Liver (tissue), 9 donors: ENCODE measurements around the gene KAZN. TPM values are rescaled to one million over a fixed set of nuclear protein-coding genes. Genes with fewer than 3 reads are reported as not detected.

Source experiments
- DNase-seq: peaks from one replicate; pipeline ENCODE4 v3.0.0-alpha.2; 2017; ENCODE audit warnings: low spot score
- H3K27ac ChIP-seq, 2 donors: one replicate each; pipeline ENCODE4 v1.7.0; 2013; ENCODE audit warnings: inconsistent platforms in 2 of 2, low read length in 2 of 2, control low read depth in 1 of 2, low read depth in 1 of 2, mild to moderate bottlenecking in 1 of 2
- H3K27me3 ChIP-seq, 4 donors: one replicate each; pipeline versions ENCODE4 v1.6.1 to v1.7.0; 2013; ENCODE audit warnings: low read length in 3 of 4, inconsistent platforms in 1 of 4, mild to moderate bottlenecking in 1 of 4, moderate library complexity in 1 of 4; ENCODE audit not compliant: control insufficient read depth in 4 of 4, insufficient read depth in 4 of 4
- H3K36me3 ChIP-seq, 4 donors: one replicate each; pipeline versions ENCODE4 v1.6.1 to v1.7.0; 2013; ENCODE audit warnings: low read length in 3 of 4, mild to moderate bottlenecking in 3 of 4, low read depth in 1 of 4, moderate library complexity in 1 of 4; ENCODE audit not compliant: control insufficient read depth in 4 of 4, insufficient read depth in 3 of 4
- H3K4me1 ChIP-seq, 4 donors: one replicate each; pipeline versions ENCODE4 v1.6.1 to v1.7.0; 2013; ENCODE audit warnings: low read length in 3 of 4, mild to moderate bottlenecking in 3 of 4, moderate library complexity in 1 of 4; ENCODE audit not compliant: control insufficient read depth in 4 of 4, insufficient read depth in 4 of 4
- H3K4me3 ChIP-seq, 3 donors: one replicate each; pipeline versions ENCODE4 v1.6.1 to v1.7.0; 2013; ENCODE audit warnings: low read length in 3 of 3, control low read depth in 1 of 3, low read depth in 1 of 3, mild to moderate bottlenecking in 1 of 3
- H3K9ac ChIP-seq, 2 donors: one replicate each; pipeline ENCODE4 v1.7.0; 2013; ENCODE audit warnings: low read length in 2 of 2, mild to moderate bottlenecking in 2 of 2, moderate library complexity in 2 of 2, control low read depth in 1 of 2, low read depth in 1 of 2
- H3K9me3 ChIP-seq, 4 donors: one replicate each; pipeline versions ENCODE4 v1.6.1 to v1.7.0; 2013; ENCODE audit warnings: low read length in 3 of 4; ENCODE audit not compliant: control insufficient read depth in 4 of 4
- EGR1 ChIP-seq, 2 donors: IDR thresholded peaks; 2 replicates each; pipeline ENCODE4 v1.6.1; 2016 to 2018; ENCODE audit warnings: antibody characterized with exemption in 2 of 2, low read depth in 2 of 2
- FOXA1 ChIP-seq: IDR thresholded peaks from 2 replicates; pipeline ENCODE4 v1.6.1; 2016; ENCODE audit warnings: antibody characterized with exemption
- FOXA2 ChIP-seq: IDR thresholded peaks from 2 replicates; pipeline ENCODE4 v1.6.1; 2016; ENCODE audit warnings: antibody characterized with exemption
- HNF4A ChIP-seq, 2 donors: conservative IDR thresholded peaks; 2 replicates each; pipeline ENCODE4 v1.6.1; 2016; ENCODE audit warnings: antibody characterized with exemption in 2 of 2, mild to moderate bottlenecking in 2 of 2
- HNF4G ChIP-seq: IDR thresholded peaks from 2 replicates; pipeline ENCODE4 v1.6.1; 2016; ENCODE audit warnings: antibody characterized with exemption
- JUND ChIP-seq, 2 donors: IDR thresholded peaks; 2 replicates each; pipeline ENCODE4 v1.6.1; 2016; ENCODE audit warnings: antibody characterized with exemption in 2 of 2
- NR2F2 ChIP-seq: IDR thresholded peaks from 2 replicates; pipeline ENCODE4 v1.6.1; 2016; ENCODE audit warnings: antibody characterized with exemption
- RAD21 ChIP-seq, 2 donors: IDR thresholded peaks; 2 replicates each; pipeline ENCODE4 v1.6.1; 2016; ENCODE audit warnings: antibody characterized with exemption in 2 of 2, mild to moderate bottlenecking in 2 of 2
- RXRA ChIP-seq, 2 donors: IDR thresholded peaks; 2 replicates each; pipeline ENCODE4 v1.6.1; 2017 to 2018; ENCODE audit warnings: antibody characterized with exemption in 2 of 2, mild to moderate bottlenecking in 1 of 2
- SP1 ChIP-seq: IDR thresholded peaks from 2 replicates; pipeline ENCODE4 v1.6.1; 2018; ENCODE audit warnings: antibody characterized with exemption, mild to moderate bottlenecking
- TAF1 ChIP-seq: conservative IDR thresholded peaks from 2 replicates; pipeline ENCODE4 v1.6.1; 2016; ENCODE audit warnings: antibody characterized with exemption, mild to moderate bottlenecking
- YY1 ChIP-seq: IDR thresholded peaks from 2 replicates; pipeline ENCODE4 v1.6.1; 2016; ENCODE audit warnings: antibody characterized with exemption, mild to moderate bottlenecking
- WGBS: extraction: QIAGEN DNeasy Blood & Tissue Kit; methylation state at CpG from one replicate; pipeline ENCODE4 v1.1.7; 2013; 5-methylcytosine and 5-hydroxymethylcytosine counted together
- polyA plus RNA-seq, 2 donors: library from polyadenylated mRNA; stranded (reverse) in 1 of 2; unstranded in 1 of 2; fragments of 200-250 nt in 1 of 2; fragments of >200 nt in 1 of 2; fragmentation: Nextera tagmentation in 1 of 2; extraction: Ambion mirVana in 1 of 2; gene quantifications; one replicate each; pipeline versions ENCODE4 v1.2.1 to v1.2.3, GENCODE V29; 2013 to 2015
- total RNA-seq, 2 donors: library from RNA; depleted of rRNA; stranded (reverse); fragments of >200 nt; gene quantifications; one replicate each; pipeline ENCODE4 v1.2.3, GENCODE V29; 2014
- TF ChIP-seq, protein P1 (sequence below): IDR thresholded peaks from 2 replicates; pipeline ENCODE4 v1.6.1; 2016; ENCODE audit warnings: antibody characterized with exemption, mild to moderate bottlenecking
- TF ChIP-seq, protein P2 (sequence below): IDR thresholded peaks from 2 replicates; pipeline ENCODE4 v1.6.1; 2016; ENCODE audit warnings: antibody characterized with exemption
- TF ChIP-seq, protein P3 (sequence below): IDR thresholded peaks from 2 replicates; pipeline ENCODE4 v1.6.1; 2016; ENCODE audit warnings: antibody characterized with exemption
- TF ChIP-seq, protein P4 (sequence below): fragments of 150-350 bp; IDR thresholded peaks from 2 replicates; pipeline ENCODE4 v1.5.1; 2017; ENCODE audit warnings: improper control_type of control experiment, low read depth, low read length; ENCODE audit not compliant: missing input control
- TF ChIP-seq, protein P5 (sequence below): IDR thresholded peaks from 2 replicates; pipeline ENCODE4 v1.6.1; 2016; ENCODE audit warnings: antibody characterized with exemption
- donor health status: healthy.
- donor health status: healthy.
- donor health status: healthy.
- donor health status: healthy.
- donor health status: healthy.

The KAZN gene
- total and polyA plus RNA-seq, 4 donors: 1.9 to 6.9 (median 2.4) TPM

DNA sequence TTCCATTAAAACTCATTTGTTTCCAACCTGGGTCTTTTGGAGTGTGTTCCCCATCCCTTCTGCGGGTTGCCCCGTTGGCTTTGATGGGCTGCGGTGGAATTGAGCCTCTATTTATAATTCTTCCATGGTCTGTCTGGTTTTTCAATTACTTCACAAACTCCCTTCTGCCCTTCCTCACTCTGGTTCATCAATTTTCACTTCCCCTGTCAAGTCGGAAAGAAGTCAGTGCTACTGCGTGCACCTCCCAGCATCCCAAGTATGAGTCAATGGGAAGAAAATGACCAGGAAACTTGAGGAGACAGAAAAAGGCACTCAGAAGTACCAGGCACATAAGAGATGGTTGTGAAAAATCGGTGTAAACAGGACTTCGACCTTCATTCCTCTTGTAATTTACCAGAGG is 126.2 kb downstream of the KAZN start:
- Histone ChIP-seq H3K36me3 (no peaks in the 10 kb centered on the region), H3K27me3 (no peaks in the 10 kb centered on the region), H3K4me3 (no peak overlapping the region), H3K27ac (no peak overlapping the region), H3K9ac (no peak overlapping the region), H3K9me3 (no peaks in the 10 kb centered on the region), H3K4me1 (no peaks in the 10 kb centered on the region)
- DNase-seq: no peak
- no peak for TF ChIP-seq YY1
- TF ChIP-seq SP1: no peak
- TF ChIP-seq, protein P1, sequence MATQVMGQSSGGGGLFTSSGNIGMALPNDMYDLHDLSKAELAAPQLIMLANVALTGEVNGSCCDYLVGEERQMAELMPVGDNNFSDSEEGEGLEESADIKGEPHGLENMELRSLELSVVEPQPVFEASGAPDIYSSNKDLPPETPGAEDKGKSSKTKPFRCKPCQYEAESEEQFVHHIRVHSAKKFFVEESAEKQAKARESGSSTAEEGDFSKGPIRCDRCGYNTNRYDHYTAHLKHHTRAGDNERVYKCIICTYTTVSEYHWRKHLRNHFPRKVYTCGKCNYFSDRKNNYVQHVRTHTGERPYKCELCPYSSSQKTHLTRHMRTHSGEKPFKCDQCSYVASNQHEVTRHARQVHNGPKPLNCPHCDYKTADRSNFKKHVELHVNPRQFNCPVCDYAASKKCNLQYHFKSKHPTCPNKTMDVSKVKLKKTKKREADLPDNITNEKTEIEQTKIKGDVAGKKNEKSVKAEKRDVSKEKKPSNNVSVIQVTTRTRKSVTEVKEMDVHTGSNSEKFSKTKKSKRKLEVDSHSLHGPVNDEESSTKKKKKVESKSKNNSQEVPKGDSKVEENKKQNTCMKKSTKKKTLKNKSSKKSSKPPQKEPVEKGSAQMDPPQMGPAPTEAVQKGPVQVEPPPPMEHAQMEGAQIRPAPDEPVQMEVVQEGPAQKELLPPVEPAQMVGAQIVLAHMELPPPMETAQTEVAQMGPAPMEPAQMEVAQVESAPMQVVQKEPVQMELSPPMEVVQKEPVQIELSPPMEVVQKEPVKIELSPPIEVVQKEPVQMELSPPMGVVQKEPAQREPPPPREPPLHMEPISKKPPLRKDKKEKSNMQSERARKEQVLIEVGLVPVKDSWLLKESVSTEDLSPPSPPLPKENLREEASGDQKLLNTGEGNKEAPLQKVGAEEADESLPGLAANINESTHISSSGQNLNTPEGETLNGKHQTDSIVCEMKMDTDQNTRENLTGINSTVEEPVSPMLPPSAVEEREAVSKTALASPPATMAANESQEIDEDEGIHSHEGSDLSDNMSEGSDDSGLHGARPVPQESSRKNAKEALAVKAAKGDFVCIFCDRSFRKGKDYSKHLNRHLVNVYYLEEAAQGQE: no peak
- TF ChIP-seq HNF4A (conservative IDR thresholded peaks at IDR 0.05): no peak
- no peak for TF ChIP-seq JUND (IDR thresholded peaks at IDR 0.05)
- TF ChIP-seq EGR1 (IDR thresholded peaks at IDR 0.05; ENCODE audit: low read depth in 2 of 2): no peak
- TF ChIP-seq, protein P2, sequence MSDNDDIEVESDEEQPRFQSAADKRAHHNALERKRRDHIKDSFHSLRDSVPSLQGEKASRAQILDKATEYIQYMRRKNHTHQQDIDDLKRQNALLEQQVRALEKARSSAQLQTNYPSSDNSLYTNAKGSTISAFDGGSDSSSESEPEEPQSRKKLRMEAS: no peak
- TF ChIP-seq TAF1: no peak
- WGBS: 78% methylated on average over 7 of the region's 7 CpGs

DNA sequence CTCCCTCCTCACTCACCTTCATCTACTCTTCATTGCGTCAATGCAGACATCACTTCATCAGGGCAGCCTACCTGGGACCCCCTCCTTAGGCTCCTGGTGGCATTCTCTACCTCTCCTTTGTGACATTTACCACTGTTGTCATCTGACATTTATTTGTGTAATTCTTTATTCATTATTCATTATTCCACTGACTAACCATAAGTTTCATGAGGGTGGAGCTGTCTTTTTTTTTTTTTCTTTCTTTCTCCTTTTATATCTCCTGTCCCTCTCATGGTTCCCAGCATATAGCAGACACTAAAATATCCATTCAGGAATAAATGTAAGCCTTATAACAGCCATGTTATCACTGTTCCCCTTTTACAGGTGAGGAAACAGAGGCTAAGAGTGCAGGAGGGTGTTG is 126.8 kb downstream of the KAZN start:
- Histone ChIP-seq H3K27me3 (no peaks in the 10 kb centered on the region), H3K4me1 (no peaks in the 10 kb centered on the region), H3K36me3 (no peaks in the 10 kb centered on the region), H3K27ac (no peak overlapping the region), H3K9me3 (no peaks in the 10 kb centered on the region), H3K4me3 (no peak overlapping the region), H3K9ac (no peak overlapping the region)
- TF ChIP-seq, protein P3, sequence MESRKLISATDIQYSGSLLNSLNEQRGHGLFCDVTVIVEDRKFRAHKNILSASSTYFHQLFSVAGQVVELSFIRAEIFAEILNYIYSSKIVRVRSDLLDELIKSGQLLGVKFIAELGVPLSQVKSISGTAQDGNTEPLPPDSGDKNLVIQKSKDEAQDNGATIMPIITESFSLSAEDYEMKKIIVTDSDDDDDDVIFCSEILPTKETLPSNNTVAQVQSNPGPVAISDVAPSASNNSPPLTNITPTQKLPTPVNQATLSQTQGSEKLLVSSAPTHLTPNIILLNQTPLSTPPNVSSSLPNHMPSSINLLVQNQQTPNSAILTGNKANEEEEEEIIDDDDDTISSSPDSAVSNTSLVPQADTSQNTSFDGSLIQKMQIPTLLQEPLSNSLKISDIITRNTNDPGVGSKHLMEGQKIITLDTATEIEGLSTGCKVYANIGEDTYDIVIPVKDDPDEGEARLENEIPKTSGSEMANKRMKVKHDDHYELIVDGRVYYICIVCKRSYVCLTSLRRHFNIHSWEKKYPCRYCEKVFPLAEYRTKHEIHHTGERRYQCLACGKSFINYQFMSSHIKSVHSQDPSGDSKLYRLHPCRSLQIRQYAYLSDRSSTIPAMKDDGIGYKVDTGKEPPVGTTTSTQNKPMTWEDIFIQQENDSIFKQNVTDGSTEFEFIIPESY: no peak
- TF ChIP-seq, protein P4, sequence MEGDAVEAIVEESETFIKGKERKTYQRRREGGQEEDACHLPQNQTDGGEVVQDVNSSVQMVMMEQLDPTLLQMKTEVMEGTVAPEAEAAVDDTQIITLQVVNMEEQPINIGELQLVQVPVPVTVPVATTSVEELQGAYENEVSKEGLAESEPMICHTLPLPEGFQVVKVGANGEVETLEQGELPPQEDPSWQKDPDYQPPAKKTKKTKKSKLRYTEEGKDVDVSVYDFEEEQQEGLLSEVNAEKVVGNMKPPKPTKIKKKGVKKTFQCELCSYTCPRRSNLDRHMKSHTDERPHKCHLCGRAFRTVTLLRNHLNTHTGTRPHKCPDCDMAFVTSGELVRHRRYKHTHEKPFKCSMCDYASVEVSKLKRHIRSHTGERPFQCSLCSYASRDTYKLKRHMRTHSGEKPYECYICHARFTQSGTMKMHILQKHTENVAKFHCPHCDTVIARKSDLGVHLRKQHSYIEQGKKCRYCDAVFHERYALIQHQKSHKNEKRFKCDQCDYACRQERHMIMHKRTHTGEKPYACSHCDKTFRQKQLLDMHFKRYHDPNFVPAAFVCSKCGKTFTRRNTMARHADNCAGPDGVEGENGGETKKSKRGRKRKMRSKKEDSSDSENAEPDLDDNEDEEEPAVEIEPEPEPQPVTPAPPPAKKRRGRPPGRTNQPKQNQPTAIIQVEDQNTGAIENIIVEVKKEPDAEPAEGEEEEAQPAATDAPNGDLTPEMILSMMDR: no peak
- TF ChIP-seq RXRA (IDR thresholded peaks at IDR 0.05): no peak
- TF ChIP-seq FOXA1: no peak
- no peak for TF ChIP-seq SP1
- no peak for TF ChIP-seq YY1
- TF ChIP-seq TAF1: no peak
- TF ChIP-seq JUND (IDR thresholded peaks at IDR 0.05): no peak
- TF ChIP-seq, protein P1: no peak
- no peak for TF ChIP-seq NR2F2
- no peak for TF ChIP-seq HNF4A (conservative IDR thresholded peaks at IDR 0.05)
- no peak for TF ChIP-seq HNF4G
- TF ChIP-seq, protein P5, sequence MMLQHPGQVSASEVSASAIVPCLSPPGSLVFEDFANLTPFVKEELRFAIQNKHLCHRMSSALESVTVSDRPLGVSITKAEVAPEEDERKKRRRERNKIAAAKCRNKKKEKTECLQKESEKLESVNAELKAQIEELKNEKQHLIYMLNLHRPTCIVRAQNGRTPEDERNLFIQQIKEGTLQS: no peak
- TF ChIP-seq FOXA2: no peak
- TF ChIP-seq RAD21 (IDR thresholded peaks at IDR 0.05): no peak
- 95% methylated on average over 1 of the region's 1 CpG for WGBS
- no peak for DNase-seq
